GM12892 (cell line): Measurements from ENCODE around the gene TMCC3.

Source experiments
- DNase-seq: peaks from one replicate; pipeline ENCODE4 v3.0.0; 2011; ENCODE audit not compliant: insufficient read length
- FAIRE-seq: peaks from 2 replicates; lab custom pipeline; 2011; peaks lifted over from hg19 to GRCh38; lab: Jason Lieb, UNC
- POLR2A ChIP-seq: IDR thresholded peaks from 2 replicates; pipeline ENCODE4 v1.6.1; 2011; ENCODE audit warnings: low read depth, low read length, control low read depth
- POLR2AphosphoS5 ChIP-seq: IDR thresholded peaks from 2 replicates; pipeline ENCODE4 v1.6.1; 2011; ENCODE audit warnings: low read depth, low read length, control low read depth
- TAF1 ChIP-seq: IDR thresholded peaks from 2 replicates; pipeline ENCODE4 v1.6.1; 2011; ENCODE audit warnings: low read depth, mild to moderate bottlenecking, control low read depth, low read length, borderline replicate concordance

The TMCC3 gene

DNA sequence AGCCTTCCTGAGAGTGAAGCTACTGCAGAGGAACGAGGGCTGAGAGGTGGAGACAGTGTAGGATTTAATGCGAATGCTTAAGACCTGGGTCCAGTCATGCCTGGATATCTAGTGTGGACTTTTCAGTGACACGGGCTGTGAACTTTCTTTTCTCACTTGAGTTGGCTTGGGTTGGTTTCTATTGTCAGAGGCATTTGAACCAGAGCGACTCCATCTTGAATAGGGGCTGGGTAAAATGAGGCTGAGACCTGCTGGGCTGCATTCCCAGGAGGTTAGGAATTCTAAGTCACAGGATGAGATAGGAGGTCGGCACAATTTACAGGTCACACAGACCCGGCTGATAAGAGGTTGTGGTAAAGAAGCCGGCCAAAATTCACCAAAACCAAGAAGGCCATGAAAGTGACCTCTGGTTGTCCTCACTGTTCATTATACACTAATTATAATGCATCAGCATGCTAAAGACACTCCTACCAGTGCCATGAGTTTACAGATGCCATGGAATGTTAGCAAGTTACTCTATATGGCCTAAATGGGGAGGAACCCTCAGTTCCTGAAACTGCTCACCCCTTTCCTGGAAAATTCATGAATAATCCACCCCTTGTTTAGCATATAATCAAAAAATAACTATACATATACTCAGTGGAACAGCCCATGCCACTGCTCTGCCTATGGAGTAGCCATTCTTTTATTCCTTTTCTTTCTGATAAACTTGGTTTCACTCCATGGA, 34.2 kb upstream of the TMCC3 start:
- DNase-seq (no peak), FAIRE-seq (no peak)
- TF ChIP-seq POLR2A (no peak), TAF1 (no peak), POLR2AphosphoS5 (no peak)

DNA sequence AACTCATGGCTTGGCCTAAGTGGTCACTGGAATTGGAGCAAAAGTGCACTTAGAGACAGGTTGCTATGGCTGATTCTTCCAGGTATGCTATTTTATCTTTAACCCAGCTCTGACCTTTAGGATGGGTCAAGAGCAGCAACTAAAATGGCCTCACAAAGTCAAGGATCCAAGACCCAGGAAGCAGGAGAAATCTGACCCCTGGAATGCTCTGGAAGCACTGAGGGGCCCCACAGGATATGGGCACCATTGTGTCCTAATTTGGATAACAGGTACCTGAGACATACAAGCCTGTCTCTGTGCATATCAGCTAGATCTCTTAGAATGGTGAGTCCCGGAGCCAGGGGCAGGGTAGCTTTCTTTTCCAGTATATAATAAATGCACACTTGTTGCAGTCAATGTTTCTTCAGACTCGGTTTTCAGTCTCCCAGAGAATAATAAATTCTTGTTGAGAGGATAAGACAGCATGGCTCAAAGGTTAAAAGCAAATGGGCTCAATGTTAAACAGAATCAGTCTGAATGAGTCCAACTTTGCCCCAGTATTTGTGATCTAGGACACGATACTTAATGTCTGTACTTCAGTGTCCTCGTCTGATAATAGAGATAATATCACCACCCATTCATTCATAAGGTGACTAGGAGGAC, 29.3 kb upstream of the TMCC3 start:
- FAIRE-seq, result peak; percentile 53
- TF ChIP-seq TAF1 (no peak), POLR2A (no peak), POLR2AphosphoS5 (no peak)
- DNase-seq, result no peak

DNA sequence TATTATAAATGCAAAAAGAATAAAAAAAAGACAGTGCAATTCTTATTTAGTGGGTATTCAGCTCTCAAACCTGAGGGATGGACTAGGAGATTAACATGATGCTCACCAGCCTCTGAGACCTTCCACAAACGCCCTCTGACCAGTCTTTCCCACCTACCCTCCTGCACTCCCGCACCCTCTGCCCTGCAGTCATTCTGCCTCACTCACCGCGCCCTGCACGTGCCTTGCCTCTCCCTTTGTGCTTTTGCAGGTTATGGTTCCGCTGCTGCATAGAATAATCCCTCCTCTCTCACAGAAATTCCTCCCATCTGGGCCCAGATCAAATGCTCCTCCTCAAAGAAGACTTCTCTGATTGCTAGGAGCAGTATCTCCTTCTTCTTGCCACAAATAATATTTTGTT, 28.5 kb upstream of the TMCC3 start:
- no peak for FAIRE-seq
- TF ChIP-seq TAF1 (no peak), POLR2AphosphoS5 (no peak), POLR2A (no peak)
- DNase-seq, result no peak

DNA sequence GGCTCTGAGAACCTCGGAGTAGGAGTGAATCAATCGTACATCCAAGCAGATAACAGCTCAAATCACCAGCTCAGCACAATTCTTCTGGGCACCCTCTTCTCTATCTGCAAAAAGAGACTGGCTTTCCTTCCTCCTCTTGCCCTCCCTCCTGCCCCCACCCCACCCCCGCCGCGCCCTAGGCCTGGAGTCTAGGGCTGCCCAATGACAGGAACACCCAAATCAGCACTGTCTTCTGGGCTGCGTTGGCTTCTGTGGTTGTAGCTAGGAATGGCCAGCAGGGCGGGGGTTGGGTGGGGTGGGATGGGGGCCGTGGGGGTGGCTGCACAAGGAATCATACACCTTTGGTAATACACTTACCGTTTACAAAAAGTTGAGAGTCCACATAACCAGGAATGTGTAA, 28.0 kb upstream of the TMCC3 start:
- no peak for FAIRE-seq
- DNase-seq, result no peak
- TF ChIP-seq POLR2AphosphoS5, result no peak
- no peak for TF ChIP-seq TAF1
- no peak for TF ChIP-seq POLR2A

GRCh38 chr12:94677778-94678177, 27.4 kb upstream of the TMCC3 start:
- TF ChIP-seq POLR2AphosphoS5, result no peak
- no peak for TF ChIP-seq TAF1
- TF ChIP-seq POLR2A, result no peak
- no peak for DNase-seq
- FAIRE-seq, result peak; percentile 14

- TF ChIP-seq POLR2AphosphoS5 (no peak), TAF1 (no peak), POLR2A (no peak)
- DNase-seq, result no peak
- FAIRE-seq, result no peak
These were observed 26.6 kb upstream of the TMCC3 start for GRCh38 chr12:94676922-94677321.

GRCh38 chr12:94676031-94676641, 25.8 kb upstream of the TMCC3 start:
- TF ChIP-seq POLR2A, result no peak
- TF ChIP-seq POLR2AphosphoS5, result no peak
- no peak for TF ChIP-seq TAF1
- no peak for DNase-seq
- FAIRE-seq, result peak; percentile 93

GRCh38 chr12:94674835-94675234, 24.5 kb upstream of the TMCC3 start:
- FAIRE-seq (no peak), DNase-seq (no peak)
- TF ChIP-seq POLR2AphosphoS5 (no peak), TAF1 (no peak), POLR2A (no peak)

DNA sequence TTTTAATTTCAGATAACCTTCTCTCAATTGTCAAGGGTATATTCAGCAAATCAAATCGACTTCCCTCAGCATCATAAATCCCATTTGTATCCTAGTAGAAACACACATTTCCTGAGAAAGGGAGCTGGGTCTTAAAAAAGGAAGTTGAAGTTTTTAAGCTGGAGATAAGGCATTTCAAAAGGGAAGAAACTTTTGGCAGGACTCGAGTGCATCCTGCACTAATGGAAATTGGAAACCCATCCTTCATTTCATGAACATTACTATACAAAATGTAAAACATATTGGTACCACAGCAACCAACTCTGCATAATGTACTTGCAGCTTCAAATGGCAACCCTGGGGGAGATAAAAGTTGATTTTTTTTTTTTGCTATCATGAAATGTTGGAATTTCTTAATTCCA, 23.7 kb upstream of the TMCC3 start:
- FAIRE-seq, result no peak

GRCh38 chr12:94673496-94673895, 23.1 kb upstream of the TMCC3 start:
- no peak for DNase-seq
- no peak for FAIRE-seq
- TF ChIP-seq POLR2AphosphoS5 (no peak), POLR2A (no peak), TAF1 (no peak)

More for the DNA sequence above, 23.7 kb upstream of the TMCC3 start:
- no peak for TF ChIP-seq POLR2AphosphoS5
- no peak for TF ChIP-seq POLR2A
- TF ChIP-seq TAF1, result no peak
- no peak for DNase-seq

- DNase-seq (no peak), FAIRE-seq (no peak)
- TF ChIP-seq TAF1 (no peak), POLR2A (no peak), POLR2AphosphoS5 (no peak)
These were observed 21.6 kb upstream of the TMCC3 start for GRCh38 chr12:94671917-94672316.

- TF ChIP-seq TAF1 (no peak), POLR2A (no peak), POLR2AphosphoS5 (no peak)
- no peak for DNase-seq
- no peak for FAIRE-seq
These were observed 20.5 kb upstream of the TMCC3 start for GRCh38 chr12:94670898-94671297.
